COR-L47 (cell line): ENCODE results near the gene GRIK4.

Source experiments
- DNase-seq: peaks from one replicate; lab custom pipeline; 2025; lab: John Stamatoyannopoulos, UW

GRIK4 gene

DNA sequence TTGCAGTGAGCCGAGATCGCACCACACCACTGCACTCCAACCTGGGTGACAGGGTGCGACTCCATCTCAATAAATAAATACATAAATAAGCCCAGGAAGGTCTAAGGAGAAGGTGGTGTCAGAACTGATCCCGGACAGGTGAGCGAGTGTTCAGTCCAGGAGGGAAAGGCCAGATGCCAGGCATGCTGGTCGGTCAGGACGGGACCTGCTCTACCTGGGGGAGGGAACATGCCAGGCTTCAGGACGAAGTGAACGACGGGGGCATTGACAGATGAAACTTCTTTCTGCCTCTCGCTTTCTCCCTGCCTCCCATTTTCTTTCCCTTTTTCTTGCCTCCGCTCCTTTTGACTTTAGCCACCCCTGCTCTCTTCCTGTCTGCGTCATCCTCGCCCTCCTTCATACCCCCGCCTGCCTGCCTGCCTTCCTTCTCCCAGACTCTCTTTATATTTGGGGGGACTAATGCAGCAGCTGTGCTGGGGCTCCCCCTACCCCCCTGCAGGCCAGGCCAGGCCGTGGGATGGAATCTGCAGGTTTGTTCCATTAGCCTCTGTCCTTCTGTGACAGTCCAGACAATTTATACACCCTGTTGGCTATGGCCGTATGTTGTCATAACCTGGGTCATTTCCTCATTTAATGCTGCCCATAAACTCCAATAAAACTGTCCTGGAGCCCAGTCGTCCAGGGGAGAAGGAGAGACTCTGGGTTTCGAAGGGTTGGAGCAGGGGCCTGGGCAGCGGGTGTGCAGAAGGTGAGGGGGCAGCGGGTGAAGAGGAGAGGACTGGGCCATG lies 303.2 kb downstream of the GRIK4 start:
- no peak for DNase-seq

- DNase-seq = no peak
Measured at GRCh38 chr11:120815319-120816100, 304.0 kb downstream of the GRIK4 start.

GRCh38 chr11:120816176-120816575 lies 304.6 kb downstream of the GRIK4 start:
- DNase-seq = no peak

- DNase-seq = no peak
Measured at GRCh38 chr11:120816711-120817110, 305.2 kb downstream of the GRIK4 start.

- no peak for DNase-seq
Measured at GRCh38 chr11:120817158-120817557, 305.6 kb downstream of the GRIK4 start.

DNA sequence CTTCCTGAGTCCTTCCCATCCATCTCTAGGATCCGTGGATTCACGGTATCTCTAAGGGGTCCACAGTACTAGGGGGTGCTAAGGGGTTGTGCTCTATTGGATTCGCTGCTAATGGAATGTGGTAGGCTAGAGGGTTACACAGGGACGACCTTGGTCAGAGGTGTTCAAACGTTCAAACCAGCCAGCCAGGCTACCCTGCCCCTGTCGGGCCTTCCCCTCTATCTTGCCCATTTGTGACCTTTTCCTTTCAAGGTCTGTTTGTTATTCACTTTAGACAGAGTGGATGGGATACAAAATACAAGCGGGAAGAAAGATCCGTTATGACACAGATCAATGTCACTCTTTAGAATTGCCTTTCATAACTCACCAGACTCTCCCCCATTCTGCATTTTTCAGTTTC lies 306.5 kb downstream of the GRIK4 start:
- no peak for DNase-seq

DNA sequence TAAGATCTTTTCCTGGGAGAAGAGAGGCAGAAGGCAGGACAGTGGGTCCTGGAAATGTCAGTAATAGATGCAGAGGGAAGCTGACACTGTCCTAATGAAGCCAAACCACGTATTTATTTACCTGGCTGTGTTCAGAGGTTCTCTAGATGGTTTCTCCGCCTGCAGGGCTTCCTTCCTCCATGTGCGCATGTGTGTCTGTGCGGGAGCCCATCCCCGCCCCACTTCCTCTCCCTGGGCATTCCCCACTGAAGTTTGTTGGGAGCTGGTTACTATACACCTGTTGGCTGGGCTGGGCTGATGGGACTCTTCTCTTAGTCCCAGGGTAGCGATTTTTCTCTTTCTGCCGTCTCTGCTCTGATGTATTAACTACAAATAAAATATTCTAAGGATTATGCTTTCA lies 307.5 kb downstream of the GRIK4 start:
- no peak for DNase-seq

GRCh38 chr11:120819437-120820365 lies 308.2 kb downstream of the GRIK4 start:
- no peak for DNase-seq

GRCh38 chr11:120823159-120823558 lies 311.6 kb downstream of the GRIK4 start:
- DNase-seq = no peak

GRCh38 chr11:120824242-120824641 lies 312.7 kb downstream of the GRIK4 start:
- DNase-seq = no peak

GRCh38 chr11:120827198-120827597 lies 315.6 kb downstream of the GRIK4 start:
- DNase-seq = no peak

GRCh38 chr11:120827820-120828219 lies 316.3 kb downstream of the GRIK4 start:
- no peak for DNase-seq

DNA sequence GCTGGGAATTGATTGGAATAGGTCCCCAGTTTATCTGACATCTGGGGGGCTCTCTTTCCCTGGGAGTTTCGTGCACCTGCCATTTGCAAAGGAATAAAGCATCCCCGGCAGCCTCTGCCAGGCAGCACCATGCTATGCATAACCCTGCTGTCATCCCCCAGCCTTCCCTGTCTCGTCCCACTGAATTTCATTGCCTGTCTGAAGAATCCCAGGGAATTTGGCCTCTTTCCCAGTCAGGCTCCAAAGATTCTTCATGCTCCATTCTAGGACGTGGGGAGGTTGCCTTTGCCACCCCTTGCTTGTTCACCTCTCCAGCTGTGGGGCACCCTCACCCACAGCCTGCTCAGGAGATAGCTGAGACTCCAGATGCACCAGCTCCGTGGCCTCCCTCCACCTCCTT lies 317.3 kb downstream of the GRIK4 start:
- no peak for DNase-seq

DNA sequence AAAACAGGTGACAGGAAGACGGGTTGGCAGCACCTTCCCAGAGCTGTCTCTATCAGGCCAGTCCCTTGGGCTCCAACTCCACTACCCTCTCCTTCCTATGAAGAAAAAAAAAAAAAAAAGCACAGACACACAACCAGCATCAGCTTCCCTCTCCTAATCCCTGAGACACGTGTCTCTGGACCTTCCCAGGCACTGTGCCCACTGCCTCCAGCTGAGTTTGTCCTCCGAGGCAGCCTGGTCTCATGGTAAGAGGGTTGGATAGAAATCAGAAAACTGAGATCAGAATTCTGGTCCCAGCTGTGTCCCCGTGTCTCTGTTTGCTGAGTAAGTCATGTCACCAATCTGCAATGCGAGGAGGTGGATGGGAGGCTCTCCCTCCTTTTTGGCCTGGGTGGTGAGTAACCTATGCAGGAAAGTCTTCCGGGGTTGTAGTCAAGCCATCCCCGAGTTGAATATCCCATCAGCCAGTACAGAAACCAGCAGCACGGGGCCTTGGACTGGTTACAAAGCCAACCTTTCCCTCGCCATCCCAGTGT lies 318.6 kb downstream of the GRIK4 start:
- DNase-seq = no peak

GRCh38 chr11:120832481-120833238 lies 321.1 kb downstream of the GRIK4 start:
- no peak for DNase-seq

DNA sequence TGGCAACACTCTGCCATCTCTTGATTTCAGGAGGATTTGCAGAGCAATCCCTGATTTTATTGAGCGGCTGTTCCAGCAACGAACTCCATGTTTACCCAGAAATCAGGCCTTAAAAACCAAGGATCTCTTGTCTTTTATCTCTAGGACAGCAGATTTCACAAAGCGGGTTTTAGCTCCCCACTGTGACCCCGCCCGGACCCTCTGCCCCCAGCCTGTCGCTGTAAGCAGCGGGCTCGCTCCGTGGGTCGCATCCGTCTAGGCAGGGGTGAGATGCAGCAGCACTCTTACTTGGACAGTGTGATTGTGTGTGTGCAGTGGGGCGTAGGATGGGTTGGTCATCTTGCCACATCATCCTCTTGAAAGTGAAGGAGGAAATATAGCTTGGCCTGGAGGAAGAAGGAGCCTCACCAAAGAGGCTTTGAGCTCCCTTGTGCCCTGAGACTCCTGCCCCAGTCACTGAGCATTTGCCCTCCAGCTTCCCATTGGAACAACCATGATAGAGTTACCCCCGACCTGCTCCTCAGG lies 323.2 kb downstream of the GRIK4 start:
- no peak for DNase-seq

GRCh38 chr11:120835601-120836228 lies 324.2 kb downstream of the GRIK4 start:
- DNase-seq = no peak

GRCh38 chr11:120837696-120838095 lies 326.1 kb downstream of the GRIK4 start:
- DNase-seq = no peak

DNA sequence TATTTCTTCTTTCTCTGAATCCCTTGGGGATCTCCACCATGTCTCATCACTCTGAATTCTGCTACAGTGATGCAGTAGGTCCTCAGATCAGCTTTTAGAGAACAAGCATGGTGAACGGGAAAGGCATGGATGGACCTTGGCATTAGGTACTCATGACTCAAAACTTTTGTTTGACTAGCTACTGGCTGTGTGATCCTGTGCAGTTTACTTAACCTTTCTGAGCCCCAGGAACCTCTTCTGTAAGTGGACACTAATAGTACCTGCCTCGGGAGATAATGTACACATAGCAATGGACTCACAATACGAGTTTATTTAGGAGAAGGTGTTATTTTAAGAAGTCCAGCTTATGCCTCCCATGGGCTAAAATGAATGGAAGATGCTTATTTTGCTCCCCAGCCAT lies 327.7 kb downstream of the GRIK4 start:
- no peak for DNase-seq

GRCh38 chr11:120839846-120840402 lies 328.4 kb downstream of the GRIK4 start:
- no peak for DNase-seq
